GM18526 (cell line): ENCODE data around the gene NHS.

Source experiments
- POLR2A ChIP-seq: IDR thresholded peaks from 3 replicates; pipeline ENCODE4 v1.6.1; 2011; ENCODE audit not compliant: insufficient read length; ENCODE audit errors: extremely low read depth

Gene NHS

GRCh38 chrX:17656035-17656418 is 281.0 kb downstream of the NHS start:
- TF ChIP-seq POLR2A = no peak

DNA sequence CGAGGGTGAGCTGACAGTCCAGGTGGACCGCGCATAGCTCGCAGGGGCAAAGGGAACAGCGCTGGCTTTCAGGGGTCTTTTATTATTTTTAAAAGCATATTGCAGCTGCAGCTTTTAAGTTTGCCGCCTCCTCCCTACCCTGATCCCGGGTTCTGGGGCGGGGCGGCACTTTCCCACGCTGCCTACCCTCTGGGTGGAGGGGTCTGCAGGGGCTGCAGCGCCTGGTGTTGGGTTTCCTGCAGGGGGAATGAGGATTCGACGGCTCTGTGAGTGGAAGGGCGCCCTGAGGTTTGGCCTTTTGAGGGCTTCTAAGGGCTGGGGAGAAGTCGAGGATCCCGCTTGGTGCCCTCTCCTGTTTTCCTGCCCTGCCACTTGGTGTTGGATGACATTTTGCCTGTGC is 281.6 kb downstream of the NHS start:
- no peak for TF ChIP-seq POLR2A

DNA sequence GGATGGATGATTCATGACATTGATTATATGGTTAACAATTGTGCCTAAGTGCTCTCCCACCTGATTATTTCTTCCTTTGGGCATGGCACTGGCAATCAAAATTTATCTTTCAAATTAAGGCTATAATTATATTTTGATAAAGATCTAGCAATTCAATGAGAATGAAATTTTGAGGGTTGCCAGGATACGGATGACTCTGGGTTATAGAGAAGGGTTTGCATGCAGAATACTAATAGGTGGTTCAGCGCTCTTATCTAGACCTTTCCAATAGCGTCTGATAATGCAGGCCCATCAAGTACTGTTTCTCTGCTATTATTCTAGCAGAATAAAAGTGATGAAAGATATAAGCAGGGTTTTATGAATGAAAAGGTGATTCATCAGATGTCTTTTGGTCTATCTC is 287.4 kb downstream of the NHS start:
- TF ChIP-seq POLR2A = no peak

GRCh38 chrX:17668929-17669328 is 293.9 kb downstream of the NHS start:
- no peak for TF ChIP-seq POLR2A

GRCh38 chrX:17669458-17669857 is 294.5 kb downstream of the NHS start:
- no peak for TF ChIP-seq POLR2A

DNA sequence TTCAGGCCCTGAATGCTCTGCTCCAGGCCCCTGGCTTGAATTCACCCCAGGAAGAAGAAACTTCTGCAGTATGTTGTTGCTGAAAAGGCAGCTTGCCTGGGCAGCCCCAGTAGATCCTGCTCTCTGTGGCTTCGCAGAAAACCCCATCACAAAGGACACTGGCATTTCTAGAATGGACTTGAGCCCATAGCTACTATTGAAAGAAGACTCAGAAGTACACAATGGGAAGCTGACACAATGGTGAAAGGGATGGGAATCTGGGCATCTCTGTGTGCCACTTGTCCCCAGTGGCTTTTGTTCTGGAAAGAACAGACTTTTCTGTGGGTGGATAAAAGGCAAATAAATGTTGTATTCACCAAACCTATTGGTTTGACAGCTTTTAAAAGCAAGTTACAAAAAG is 294.9 kb downstream of the NHS start:
- TF ChIP-seq POLR2A = no peak

- no peak for TF ChIP-seq POLR2A
These were observed 295.9 kb downstream of the NHS start for GRCh38 chrX:17670874-17671273.

DNA sequence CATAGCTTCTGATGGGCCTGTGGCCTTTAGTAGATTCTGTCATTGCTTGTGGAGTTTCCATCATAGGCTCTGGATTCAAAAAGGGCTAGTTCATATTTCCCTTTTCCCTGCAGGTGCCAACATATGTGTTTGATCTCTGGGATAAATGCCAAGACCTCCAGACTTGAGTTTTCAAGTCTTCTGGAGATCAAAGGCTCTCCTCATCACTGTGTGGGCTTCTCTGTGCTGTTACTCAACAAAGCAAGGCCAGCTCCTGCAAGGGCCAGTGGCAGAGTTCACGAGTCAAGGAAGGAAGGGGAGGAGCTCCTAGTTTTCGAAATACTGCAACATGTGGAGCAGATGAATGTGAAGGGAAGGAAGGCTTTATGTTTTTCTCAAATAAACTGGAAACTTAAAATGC is 299.6 kb downstream of the NHS start:
- no peak for TF ChIP-seq POLR2A

- no peak for TF ChIP-seq POLR2A
These were observed 304.3 kb downstream of the NHS start for GRCh38 chrX:17679261-17679660.

- TF ChIP-seq POLR2A = no peak
These were observed 304.8 kb downstream of the NHS start for GRCh38 chrX:17679820-17680219.

- TF ChIP-seq POLR2A = no peak
These were observed 305.9 kb downstream of the NHS start for GRCh38 chrX:17680732-17681413.

- TF ChIP-seq POLR2A = no peak
These were observed 307.3 kb downstream of the NHS start for GRCh38 chrX:17682259-17682658.

DNA sequence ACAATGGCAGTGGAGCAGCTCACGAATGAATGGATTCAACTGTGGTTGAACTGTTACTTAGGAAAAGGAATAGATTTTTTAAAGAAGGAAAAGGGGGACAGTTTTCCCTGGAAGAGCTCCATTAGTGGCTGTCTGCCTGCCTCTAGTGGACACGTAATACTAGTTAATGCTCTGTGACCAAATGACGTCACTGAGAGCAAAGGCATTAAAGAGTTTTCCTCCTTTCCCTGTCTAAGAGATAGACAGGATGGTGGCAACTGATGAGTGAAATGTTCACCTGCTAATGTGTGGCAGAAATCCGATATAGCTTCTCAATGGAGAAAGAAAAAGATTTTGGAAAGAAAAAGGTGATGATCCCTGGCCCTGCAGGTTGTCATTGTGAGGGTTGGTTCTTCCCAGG is 310.0 kb downstream of the NHS start:
- TF ChIP-seq POLR2A = no peak

DNA sequence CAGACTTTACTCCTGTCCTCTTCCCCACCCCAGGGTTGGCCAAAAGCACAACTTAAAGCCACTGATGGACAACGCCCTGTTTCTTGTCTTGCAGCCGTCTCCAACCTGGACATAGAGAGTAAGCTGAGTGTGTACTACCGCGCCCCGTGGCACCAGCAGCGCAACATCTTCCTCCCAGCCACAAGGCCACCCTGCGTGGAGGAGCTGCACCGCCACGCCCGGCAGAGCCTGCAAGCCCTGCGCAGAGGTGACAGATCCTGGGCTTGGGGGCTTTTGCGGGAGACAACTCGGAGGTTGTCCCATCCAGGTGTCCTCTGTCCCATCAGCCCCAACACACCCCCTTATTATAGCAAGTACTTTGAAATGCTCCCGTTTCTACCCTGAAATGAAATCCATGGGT is 312.6 kb downstream of the NHS start:
- TF ChIP-seq POLR2A = no peak

DNA sequence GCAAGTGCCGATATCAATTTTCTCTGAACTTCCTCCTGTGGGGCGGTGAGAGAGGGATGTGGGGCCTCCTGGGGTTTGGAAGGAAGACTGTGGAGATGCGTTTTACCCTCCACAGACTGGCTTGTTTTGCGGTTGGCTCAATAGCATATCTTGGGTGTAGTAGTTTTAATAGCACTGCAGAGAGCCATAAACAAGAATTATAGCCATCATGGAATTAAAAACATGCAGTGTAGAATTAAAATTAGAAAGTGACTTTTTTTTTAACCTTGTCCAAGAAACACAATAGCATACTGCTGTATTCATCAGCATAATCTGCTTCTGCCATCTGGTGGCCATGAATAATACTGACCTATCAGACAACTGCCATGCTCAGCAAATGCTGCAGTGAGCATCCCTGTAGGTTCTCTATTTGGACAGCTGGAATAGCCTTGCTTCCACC is 315.0 kb downstream of the NHS start:
- TF ChIP-seq POLR2A = no peak

- TF ChIP-seq POLR2A = no peak
These were observed 317.8 kb downstream of the NHS start for GRCh38 chrX:17692709-17693346.

- no peak for TF ChIP-seq POLR2A
These were observed 322.2 kb downstream of the NHS start for GRCh38 chrX:17697191-17697590.
